HCT116 (cell line): ENCODE results near the gene FMO2. TPM values are rescaled to one million over a fixed set of nuclear protein-coding genes. Genes with fewer than 3 reads are reported as not detected.
A peak's percentile ranks its signal among the peaks of the same experiment; 100 is the strongest.
"Not testable (repeated sequence)": the region's sequence is repeated elsewhere in the genome, so short reads cannot be mapped to it uniquely, and the experiment has no call there.

Source experiments
- ATAC-seq: fragments of 200-7000 bp; cut with Tn5 transposase; 2 replicates; pipeline ENCODE4 v1.9.1; 2020; ENCODE audit warnings: mild to moderate bottlenecking, moderate library complexity
- BruUV-seq: library from RNA; stranded (reverse); fragments of 400-500 nt; replicated peaks from 2 replicates; lab custom pipeline; 2021; lab: Mats Ljungman, UMichigan
- CTCF ChIA-PET: fragments of 300-600 bp; sonication (Branson Sonifier 250); formaldehyde crosslinking; loops from one replicate; lab custom pipeline; 2021; ENCODE audit warnings: antibody characterized with exemption; lab: Charles Lee
- POLR2A ChIA-PET: fragments of 300-600, 350-600 bp; sonication (Branson Sonifier 250); formaldehyde crosslinking; loops from one replicate; lab custom pipeline; 2021; ENCODE audit warnings: antibody characterized with exemption; lab: Charles Lee
- RAD21 ChIA-PET, 2 experiments: fragments of 300-600 bp; sonication (Branson Sonifier 250); formaldehyde crosslinking; loops; one replicate each; lab custom pipeline; 2023; ENCODE audit warnings: low total read pairs in 2 of 2; ENCODE audit not compliant: uncharacterized antibody in 2 of 2, unreplicated experiment in 2 of 2, low non-redundant PET in 1 of 2; lab: Charles Lee
- DNase-seq: peaks from one replicate; pipeline ENCODE4 v3.0.0-alpha.2; 2010; ENCODE audit warnings: low read depth, low spot score
- H2AFZ ChIP-seq: fragments of 200-600 bp; shearing (Covaris generic), sonication (generic); 2 replicates; pipeline ENCODE4 v1.6.1; 2017; ENCODE audit warnings: low read depth, mixed run types, mixed read lengths, antibody characterized with exemption, low read length; ENCODE audit not compliant: poor library complexity, severe bottlenecking
- H3K27ac ChIP-seq: 2 replicates; pipeline ENCODE4 v1.5.1; 2012; ENCODE audit warnings: low read depth, low read length
- H3K27me3 ChIP-seq: fragments of 200-600 bp; sonication (generic); 2 replicates; pipeline ENCODE4 v1.6.1; 2016; ENCODE audit warnings: mixed run types, low read length, mixed read lengths; ENCODE audit not compliant: insufficient read depth
- H3K36me3 ChIP-seq, 2 experiments: fragments of 200-500 bp in 1 of 2; fragments of 200-600 bp in 1 of 2; sonication (Bioruptor generic) in 1 of 2; sonication (generic) in 1 of 2; 2 replicates each; pipeline versions ENCODE4 v1.5.1 to v1.6.1; 2014 to 2016; ENCODE audit warnings: low read length in 2 of 2, inconsistent platforms in 1 of 2, mixed read lengths in 1 of 2, mixed run types in 1 of 2; ENCODE audit not compliant: insufficient read depth in 2 of 2, control insufficient read depth in 1 of 2
- H3K4me1 ChIP-seq, 2 experiments: fragments of 200-600 bp in 1 of 2; sonication (generic) in 1 of 2; 2 replicates each; pipeline versions ENCODE4 v1.5.1 to v1.6.1; 2012 to 2017; ENCODE audit warnings: low read length in 2 of 2, inconsistent platforms in 1 of 2, mild to moderate bottlenecking in 1 of 2, mixed read lengths in 1 of 2, mixed run types in 1 of 2, moderate library complexity in 1 of 2; ENCODE audit not compliant: insufficient read depth in 2 of 2, control insufficient read depth in 1 of 2
- H3K4me2 ChIP-seq: fragments of 200-600 bp; sonication (generic); 2 replicates; pipeline ENCODE4 v1.6.1; 2017; ENCODE audit warnings: mixed run types, low read length, mixed read lengths
- H3K4me3 ChIP-seq, 2 experiments: fragments of 200-600 bp in 1 of 2; sonication (generic) in 1 of 2; replicated peaks in 1 of 2; 2 replicates each; pipeline ENCODE4 v1.5.1; 2011 to 2016; ENCODE audit warnings: low read length in 2 of 2, control low read depth in 1 of 2, low read depth in 1 of 2, mild to moderate bottlenecking in 1 of 2, mixed read lengths in 1 of 2, mixed run types in 1 of 2
- H3K79me2 ChIP-seq: fragments of 200-600 bp; sonication (generic); 2 replicates; pipeline ENCODE4 v1.6.1; 2017; ENCODE audit warnings: mild to moderate bottlenecking, mixed run types, low read length, moderate library complexity, mixed read lengths; ENCODE audit not compliant: insufficient read depth
- H3K9ac ChIP-seq: fragments of 200-600 bp; sonication (generic); 2 replicates; pipeline ENCODE4 v1.6.1; 2016; ENCODE audit warnings: low read length, mixed read lengths
- H3K9me2 ChIP-seq: fragments of 200-600 bp; sonication (generic), shearing (Covaris generic); 2 replicates; pipeline ENCODE4 v1.6.1; 2017; ENCODE audit warnings: mixed run types, mild to moderate bottlenecking, moderate library complexity; ENCODE audit not compliant: insufficient read depth
- H3K9me3 ChIP-seq, 2 experiments: fragments of 200-500 bp in 1 of 2; fragments of 200-600 bp in 1 of 2; sonication (Bioruptor generic) in 1 of 2; sonication (generic) in 1 of 2; 2 replicates each; pipeline ENCODE4 v1.6.1; 2014 to 2017; ENCODE audit warnings: low read length in 2 of 2, mixed read lengths in 2 of 2, inconsistent platforms in 1 of 2, low read depth in 1 of 2, mild to moderate bottlenecking in 1 of 2, mixed run types in 1 of 2, moderate library complexity in 1 of 2; ENCODE audit not compliant: control insufficient read depth in 1 of 2, insufficient read depth in 1 of 2
- H4K20me1 ChIP-seq: fragments of 200-600 bp; sonication (generic), shearing (Covaris generic); 2 replicates; pipeline ENCODE4 v1.6.1; 2017; ENCODE audit warnings: mixed run types, mild to moderate bottlenecking, moderate library complexity; ENCODE audit not compliant: insufficient read depth
- ATF3 ChIP-seq: IDR thresholded peaks from 2 replicates; pipeline ENCODE4 v1.6.1; 2012
- SRF ChIP-seq: IDR thresholded peaks from 2 replicates; pipeline ENCODE4 v1.6.1; 2012; ENCODE audit warnings: low read depth
- intact Hi-C: fragments of 100-400 bp; cut with micrococcal nuclease; formaldehyde crosslinking; loops from 2 replicates; pipeline ENCODE4 v1.10.0; 2022
- total RNA-seq: library from RNA; stranded (reverse); gene quantifications from one replicate; pipeline ENCODE4 v1.2.1, GENCODE V29; 2021; ENCODE audit not compliant: unreplicated experiment

FMO2 gene
- total RNA-seq, 1 experiment from 2014 or later, result 0.30 TPM

- ATAC-seq, result no peak
- no peaks in the 10 kb centered on the region for H3K36me3 ChIP-seq
- no peaks in the 10 kb centered on the region for H3K79me2 ChIP-seq
- POLR2A ChIA-PET, result no interaction called here
- no peaks in the 10 kb centered on the region for H4K20me1 ChIP-seq
- no peaks in the 10 kb centered on the region for H3K27me3 ChIP-seq
- RAD21 ChIA-PET, result no interaction called here
- CTCF ChIA-PET, result interaction anchor here (0.9 to 1.5 kb wide), 4 partner anchors 12 to 266 kb away, joined by 3 to 9 read pairs (median 4); partner anchors contain the start of gene FMO4
- no peak for DNase-seq
- intact Hi-C loops, result no loop called here
- H3K9me3 ChIP-seq, result no peaks in the 10 kb centered on the region
- H3K4me2 ChIP-seq, result no peak overlapping the region
- H3K27ac ChIP-seq, result no peak overlapping the region
- H3K9me2 ChIP-seq, result no peaks in the 10 kb centered on the region; the same call in 1 of the 2 replicates
- TF ChIP-seq SRF (peak; percentile 38; the same call in 1 of the 2 replicates), ATF3 (no peak)
- H3K4me3 ChIP-seq, result no peak overlapping the region
- H3K4me1 ChIP-seq, result no peaks in the 10 kb centered on the region
- H3K9ac ChIP-seq, result no peak overlapping the region
- BruUV-seq, result no TSS peak
- H2AFZ ChIP-seq, result no peak overlapping the region
Measured at GRCh38 chr1:171233183-171233582, 48.1 kb downstream of the FMO2 start.

- RAD21 ChIA-PET, ATAC-seq, H3K4me3 ChIP-seq, H3K79me2 ChIP-seq, H3K36me3 ChIP-seq, H4K20me1 ChIP-seq, intact Hi-C loops, H3K4me1 ChIP-seq, H3K27me3 ChIP-seq, H3K27ac ChIP-seq, CTCF ChIA-PET, POLR2A ChIA-PET, H3K9me3 ChIP-seq, H3K9ac ChIP-seq, H3K4me2 ChIP-seq, BruUV-seq, H2AFZ ChIP-seq, H3K9me2 ChIP-seq, DNase-seq: not testable (repeated sequence)
Measured at GRCh38 chr1:171236231-171236630, 51.1 kb downstream of the FMO2 start.
